Measurements from ENCODE around the gene SLC16A7.

Gene SLC16A7

GRCh38 chr12:59632408-59632807, 36.6 kb downstream of the SLC16A7 start:
- no peak for TF ChIP-seq CTCF (IDR thresholded peaks at IDR 0.05; ENCODE audit: control insufficient read depth, extremely low read depth, insufficient read depth)
- no peak for DNase-seq (ENCODE audit: low read depth)
- no peak overlapping the region for H3K4me3 ChIP-seq (ENCODE audit: low read depth, low read length)

- no peak for DNase-seq (ENCODE audit: low read depth)
- no peak overlapping the region for H3K4me3 ChIP-seq (ENCODE audit: low read depth, low read length)
- no peak for TF ChIP-seq CTCF (IDR thresholded peaks at IDR 0.05; ENCODE audit: control insufficient read depth, extremely low read depth, insufficient read depth)
Measured at GRCh38 chr12:59634254-59634653, 38.4 kb downstream of the SLC16A7 start.

GRCh38 chr12:59636945-59637691, 41.3 kb downstream of the SLC16A7 start:
- H3K4me3 ChIP-seq (ENCODE audit: low read depth, low read length), result no peak overlapping the region
- TF ChIP-seq CTCF (IDR thresholded peaks at IDR 0.05; ENCODE audit: control insufficient read depth, extremely low read depth, insufficient read depth), result no peak

GRCh38 chr12:59637692-59638070, 41.9 kb downstream of the SLC16A7 start:
- no peak for TF ChIP-seq CTCF (IDR thresholded peaks at IDR 0.05; ENCODE audit: control insufficient read depth, extremely low read depth, insufficient read depth)
- DNase-seq (ENCODE audit: low read depth), result no peak
- H3K4me3 ChIP-seq (ENCODE audit: low read depth, low read length), result no peak overlapping the region

More at GRCh38 chr12:59636945-59637691, 41.3 kb downstream of the SLC16A7 start:
- DNase-seq (ENCODE audit: low read depth), result no peak

- DNase-seq (ENCODE audit: low read depth), result no peak
- no peak for TF ChIP-seq CTCF (IDR thresholded peaks at IDR 0.05; ENCODE audit: control insufficient read depth, extremely low read depth, insufficient read depth)
Measured at GRCh38 chr12:59643550-59643949, 47.7 kb downstream of the SLC16A7 start.

GRCh38 chr12:59645242-59645641, 49.4 kb downstream of the SLC16A7 start:
- H3K4me3 ChIP-seq (ENCODE audit: low read depth, low read length), result no peak overlapping the region
- DNase-seq (ENCODE audit: low read depth), result no peak
- TF ChIP-seq CTCF (IDR thresholded peaks at IDR 0.05; ENCODE audit: control insufficient read depth, extremely low read depth, insufficient read depth), result no peak

More at GRCh38 chr12:59643550-59643949, 47.7 kb downstream of the SLC16A7 start:
- no peak overlapping the region for H3K4me3 ChIP-seq (ENCODE audit: low read depth, low read length)

- no peak for DNase-seq (ENCODE audit: low read depth)
- H3K4me3 ChIP-seq (ENCODE audit: low read depth, low read length), result no peak overlapping the region
- no peak for TF ChIP-seq CTCF (IDR thresholded peaks at IDR 0.05; ENCODE audit: control insufficient read depth, extremely low read depth, insufficient read depth)
Measured at GRCh38 chr12:59646636-59647035, 50.8 kb downstream of the SLC16A7 start.
